ENCODE results near the gene MED31. TPM values are rescaled to one million over a fixed set of nuclear protein-coding genes. Genes with fewer than 3 reads are reported as not detected.

The MED31 gene
- total and polyA plus RNA-seq, 2 experiments from 2014 or later: 5.5 to 49.3 TPM

DNA sequence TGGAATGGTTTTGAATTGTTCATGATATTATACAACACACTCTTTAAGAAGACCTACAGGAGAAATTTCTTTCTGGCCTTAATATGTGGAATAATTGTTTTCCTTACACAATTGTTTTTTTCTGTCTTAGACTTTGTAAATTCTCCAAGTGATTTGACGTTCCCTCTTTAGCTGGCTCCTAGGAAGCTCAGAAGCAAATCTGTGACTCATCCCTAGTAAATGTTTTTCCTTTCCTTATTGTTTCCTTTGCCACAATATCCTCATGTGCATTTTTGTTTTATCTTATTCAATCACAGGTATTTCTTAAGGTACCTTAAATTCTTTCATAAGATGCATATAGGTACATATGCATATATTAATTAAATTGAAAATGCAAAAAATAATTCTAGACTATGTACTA lies 24.4 kb downstream of the MED31 start:
- peaks cover 30% of the 10 kb centered on the region for H4K20me1 ChIP-seq (replicated peaks; ENCODE audit: insufficient read depth)
- no peak overlapping the region for H3K4me3 ChIP-seq
- H2AFZ ChIP-seq: no peak overlapping the region
- no peaks in the 10 kb centered on the region for H3K79me2 ChIP-seq (replicated peaks; ENCODE audit: insufficient read depth)
- no peak overlapping the region for H3K4me2 ChIP-seq
- H3K9me3 Mint-ChIP-seq: no peaks in the 10 kb centered on the region
- ATAC-seq (no peak), DNase-seq (ENCODE audit: low spot score) (no peak)
- no peaks in the 10 kb centered on the region for H3K4me1 Mint-ChIP-seq
- TF ChIP-seq ZNF331 (CRISPR knock-in tag; IDR thresholded peaks at IDR 0.05; ENCODE audit: low read depth): no peak
- TF ChIP-seq, protein P1, sequence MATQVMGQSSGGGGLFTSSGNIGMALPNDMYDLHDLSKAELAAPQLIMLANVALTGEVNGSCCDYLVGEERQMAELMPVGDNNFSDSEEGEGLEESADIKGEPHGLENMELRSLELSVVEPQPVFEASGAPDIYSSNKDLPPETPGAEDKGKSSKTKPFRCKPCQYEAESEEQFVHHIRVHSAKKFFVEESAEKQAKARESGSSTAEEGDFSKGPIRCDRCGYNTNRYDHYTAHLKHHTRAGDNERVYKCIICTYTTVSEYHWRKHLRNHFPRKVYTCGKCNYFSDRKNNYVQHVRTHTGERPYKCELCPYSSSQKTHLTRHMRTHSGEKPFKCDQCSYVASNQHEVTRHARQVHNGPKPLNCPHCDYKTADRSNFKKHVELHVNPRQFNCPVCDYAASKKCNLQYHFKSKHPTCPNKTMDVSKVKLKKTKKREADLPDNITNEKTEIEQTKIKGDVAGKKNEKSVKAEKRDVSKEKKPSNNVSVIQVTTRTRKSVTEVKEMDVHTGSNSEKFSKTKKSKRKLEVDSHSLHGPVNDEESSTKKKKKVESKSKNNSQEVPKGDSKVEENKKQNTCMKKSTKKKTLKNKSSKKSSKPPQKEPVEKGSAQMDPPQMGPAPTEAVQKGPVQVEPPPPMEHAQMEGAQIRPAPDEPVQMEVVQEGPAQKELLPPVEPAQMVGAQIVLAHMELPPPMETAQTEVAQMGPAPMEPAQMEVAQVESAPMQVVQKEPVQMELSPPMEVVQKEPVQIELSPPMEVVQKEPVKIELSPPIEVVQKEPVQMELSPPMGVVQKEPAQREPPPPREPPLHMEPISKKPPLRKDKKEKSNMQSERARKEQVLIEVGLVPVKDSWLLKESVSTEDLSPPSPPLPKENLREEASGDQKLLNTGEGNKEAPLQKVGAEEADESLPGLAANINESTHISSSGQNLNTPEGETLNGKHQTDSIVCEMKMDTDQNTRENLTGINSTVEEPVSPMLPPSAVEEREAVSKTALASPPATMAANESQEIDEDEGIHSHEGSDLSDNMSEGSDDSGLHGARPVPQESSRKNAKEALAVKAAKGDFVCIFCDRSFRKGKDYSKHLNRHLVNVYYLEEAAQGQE (IDR thresholded peaks at IDR 0.05; ENCODE audit: unreplicated experiment): no peak
- no peak for TF ChIP-seq EZH2 (IDR thresholded peaks at IDR 0.05; ENCODE audit: low read depth, unreplicated experiment)
- no peak for TF ChIP-seq CREB1 (CRISPR knock-in tag; IDR thresholded peaks at IDR 0.05; ENCODE audit: low read depth)
- TF ChIP-seq, protein P2, sequence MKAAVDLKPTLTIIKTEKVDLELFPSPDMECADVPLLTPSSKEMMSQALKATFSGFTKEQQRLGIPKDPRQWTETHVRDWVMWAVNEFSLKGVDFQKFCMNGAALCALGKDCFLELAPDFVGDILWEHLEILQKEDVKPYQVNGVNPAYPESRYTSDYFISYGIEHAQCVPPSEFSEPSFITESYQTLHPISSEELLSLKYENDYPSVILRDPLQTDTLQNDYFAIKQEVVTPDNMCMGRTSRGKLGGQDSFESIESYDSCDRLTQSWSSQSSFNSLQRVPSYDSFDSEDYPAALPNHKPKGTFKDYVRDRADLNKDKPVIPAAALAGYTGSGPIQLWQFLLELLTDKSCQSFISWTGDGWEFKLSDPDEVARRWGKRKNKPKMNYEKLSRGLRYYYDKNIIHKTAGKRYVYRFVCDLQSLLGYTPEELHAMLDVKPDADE (IDR thresholded peaks at IDR 0.05): no peak
- TF ChIP-seq, protein P3, sequence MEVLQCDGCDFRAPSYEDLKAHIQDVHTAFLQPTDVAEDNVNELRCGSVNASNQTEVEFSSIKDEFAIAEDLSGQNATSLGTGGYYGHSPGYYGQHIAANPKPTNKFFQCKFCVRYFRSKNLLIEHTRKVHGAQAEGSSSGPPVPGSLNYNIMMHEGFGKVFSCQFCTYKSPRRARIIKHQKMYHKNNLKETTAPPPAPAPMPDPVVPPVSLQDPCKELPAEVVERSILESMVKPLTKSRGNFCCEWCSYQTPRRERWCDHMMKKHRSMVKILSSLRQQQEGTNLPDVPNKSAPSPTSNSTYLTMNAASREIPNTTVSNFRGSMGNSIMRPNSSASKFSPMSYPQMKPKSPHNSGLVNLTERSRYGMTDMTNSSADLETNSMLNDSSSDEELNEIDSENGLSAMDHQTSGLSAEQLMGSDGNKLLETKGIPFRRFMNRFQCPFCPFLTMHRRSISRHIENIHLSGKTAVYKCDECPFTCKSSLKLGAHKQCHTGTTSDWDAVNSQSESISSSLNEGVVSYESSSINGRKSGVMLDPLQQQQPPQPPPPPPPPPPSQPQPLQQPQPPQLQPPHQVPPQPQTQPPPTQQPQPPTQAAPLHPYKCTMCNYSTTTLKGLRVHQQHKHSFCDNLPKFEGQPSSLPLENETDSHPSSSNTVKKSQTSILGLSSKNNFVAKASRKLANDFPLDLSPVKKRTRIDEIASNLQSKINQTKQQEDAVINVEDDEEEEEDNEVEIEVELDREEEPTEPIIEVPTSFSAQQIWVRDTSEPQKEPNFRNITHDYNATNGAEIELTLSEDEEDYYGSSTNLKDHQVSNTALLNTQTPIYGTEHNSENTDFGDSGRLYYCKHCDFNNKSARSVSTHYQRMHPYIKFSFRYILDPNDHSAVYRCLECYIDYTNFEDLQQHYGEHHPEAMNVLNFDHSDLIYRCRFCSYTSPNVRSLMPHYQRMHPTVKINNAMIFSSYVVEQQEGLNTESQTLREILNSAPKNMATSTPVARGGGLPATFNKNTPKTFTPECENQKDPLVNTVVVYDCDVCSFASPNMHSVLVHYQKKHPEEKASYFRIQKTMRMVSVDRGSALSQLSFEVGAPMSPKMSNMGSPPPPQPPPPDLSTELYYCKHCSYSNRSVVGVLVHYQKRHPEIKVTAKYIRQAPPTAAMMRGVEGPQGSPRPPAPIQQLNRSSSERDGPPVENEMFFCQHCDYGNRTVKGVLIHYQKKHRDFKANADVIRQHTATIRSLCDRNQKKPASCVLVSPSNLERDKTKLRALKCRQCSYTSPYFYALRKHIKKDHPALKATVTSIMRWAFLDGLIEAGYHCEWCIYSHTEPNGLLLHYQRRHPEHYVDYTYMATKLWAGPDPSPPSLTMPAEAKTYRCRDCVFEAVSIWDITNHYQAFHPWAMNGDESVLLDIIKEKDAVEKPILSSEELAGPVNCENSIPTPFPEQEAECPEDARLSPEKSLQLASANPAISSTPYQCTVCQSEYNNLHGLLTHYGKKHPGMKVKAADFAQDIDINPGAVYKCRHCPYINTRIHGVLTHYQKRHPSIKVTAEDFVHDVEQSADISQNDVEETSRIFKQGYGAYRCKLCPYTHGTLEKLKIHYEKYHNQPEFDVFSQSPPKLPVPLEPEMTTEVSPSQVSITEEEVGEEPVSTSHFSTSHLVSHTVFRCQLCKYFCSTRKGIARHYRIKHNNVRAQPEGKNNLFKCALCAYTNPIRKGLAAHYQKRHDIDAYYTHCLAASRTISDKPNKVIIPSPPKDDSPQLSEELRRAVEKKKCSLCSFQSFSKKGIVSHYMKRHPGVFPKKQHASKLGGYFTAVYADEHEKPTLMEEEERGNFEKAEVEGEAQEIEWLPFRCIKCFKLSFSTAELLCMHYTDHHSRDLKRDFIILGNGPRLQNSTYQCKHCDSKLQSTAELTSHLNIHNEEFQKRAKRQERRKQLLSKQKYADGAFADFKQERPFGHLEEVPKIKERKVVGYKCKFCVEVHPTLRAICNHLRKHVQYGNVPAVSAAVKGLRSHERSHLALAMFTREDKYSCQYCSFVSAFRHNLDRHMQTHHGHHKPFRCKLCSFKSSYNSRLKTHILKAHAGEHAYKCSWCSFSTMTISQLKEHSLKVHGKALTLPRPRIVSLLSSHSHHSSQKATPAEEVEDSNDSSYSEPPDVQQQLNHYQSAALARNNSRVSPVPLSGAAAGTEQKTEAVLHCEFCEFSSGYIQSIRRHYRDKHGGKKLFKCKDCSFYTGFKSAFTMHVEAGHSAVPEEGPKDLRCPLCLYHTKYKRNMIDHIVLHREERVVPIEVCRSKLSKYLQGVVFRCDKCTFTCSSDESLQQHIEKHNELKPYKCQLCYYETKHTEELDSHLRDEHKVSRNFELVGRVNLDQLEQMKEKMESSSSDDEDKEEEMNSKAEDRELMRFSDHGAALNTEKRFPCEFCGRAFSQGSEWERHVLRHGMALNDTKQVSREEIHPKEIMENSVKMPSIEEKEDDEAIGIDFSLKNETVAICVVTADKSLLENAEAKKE (CRISPR knock-in tag; IDR thresholded peaks at IDR 0.05): no peak
- no peak for TF ChIP-seq EZH2phosphoT487 (IDR thresholded peaks at IDR 0.05; ENCODE audit: unreplicated experiment)
- TF ChIP-seq NANOG (IDR thresholded peaks at IDR 0.05; ENCODE audit: borderline replicate concordance): no peak
- TF ChIP-seq POLR2AphosphoS5 (IDR thresholded peaks at IDR 0.05; ENCODE audit: low read depth): no peak
- no peak for TF ChIP-seq STAT1 (IDR thresholded peaks at IDR 0.05; ENCODE audit: unreplicated experiment)
- TF ChIP-seq, protein P4, sequence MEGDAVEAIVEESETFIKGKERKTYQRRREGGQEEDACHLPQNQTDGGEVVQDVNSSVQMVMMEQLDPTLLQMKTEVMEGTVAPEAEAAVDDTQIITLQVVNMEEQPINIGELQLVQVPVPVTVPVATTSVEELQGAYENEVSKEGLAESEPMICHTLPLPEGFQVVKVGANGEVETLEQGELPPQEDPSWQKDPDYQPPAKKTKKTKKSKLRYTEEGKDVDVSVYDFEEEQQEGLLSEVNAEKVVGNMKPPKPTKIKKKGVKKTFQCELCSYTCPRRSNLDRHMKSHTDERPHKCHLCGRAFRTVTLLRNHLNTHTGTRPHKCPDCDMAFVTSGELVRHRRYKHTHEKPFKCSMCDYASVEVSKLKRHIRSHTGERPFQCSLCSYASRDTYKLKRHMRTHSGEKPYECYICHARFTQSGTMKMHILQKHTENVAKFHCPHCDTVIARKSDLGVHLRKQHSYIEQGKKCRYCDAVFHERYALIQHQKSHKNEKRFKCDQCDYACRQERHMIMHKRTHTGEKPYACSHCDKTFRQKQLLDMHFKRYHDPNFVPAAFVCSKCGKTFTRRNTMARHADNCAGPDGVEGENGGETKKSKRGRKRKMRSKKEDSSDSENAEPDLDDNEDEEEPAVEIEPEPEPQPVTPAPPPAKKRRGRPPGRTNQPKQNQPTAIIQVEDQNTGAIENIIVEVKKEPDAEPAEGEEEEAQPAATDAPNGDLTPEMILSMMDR (conservative IDR thresholded peaks at IDR 0.05; ENCODE audit: low read depth in 2 of 2): no peak
- TF ChIP-seq JUNB (IDR thresholded peaks at IDR 0.05; ENCODE audit: unreplicated experiment): no peak
- TF ChIP-seq ZNF114 (CRISPR knock-in tag; IDR thresholded peaks at IDR 0.05): no peak
- no peaks in the 10 kb centered on the region for H3K27me3 ChIP-seq (ENCODE audit: insufficient read depth)
- no peaks in the 10 kb centered on the region for H3K27me3 Mint-ChIP-seq (ENCODE audit: insufficient read depth, low read depth, poor library complexity)
- peaks cover 33% of the 10 kb centered on the region; the same call in 2 of the 3 replicates for H3K36me3 Mint-ChIP-seq (ENCODE audit: low read depth)
- no peak overlapping the region for H3K27ac ChIP-seq (ENCODE audit: low read depth)
- H3F3A ChIP-seq (replicated peaks; ENCODE audit: low read depth): no peaks in the 10 kb centered on the region
- no peak overlapping the region for H3K4me3 Mint-ChIP-seq
- no peaks in the 10 kb centered on the region for H3K9me2 ChIP-seq (ENCODE audit: insufficient read depth)
- no peak overlapping the region for H3K27ac Mint-ChIP-seq
- peaks cover 33% of the 10 kb centered on the region for H3K36me3 ChIP-seq (ENCODE audit: insufficient read depth)
- H3K4me1 ChIP-seq (ENCODE audit: insufficient read depth): no peaks in the 10 kb centered on the region
